Measurements from ENCODE around the gene MAZ.
"Not testable (repeated sequence)": the region's sequence is repeated elsewhere in the genome, so short reads cannot be mapped to it uniquely, and the experiment has no call there.

The MAZ gene

GRCh38 chr16:29806099-29806579 lies at the start of gene MAZ:
Gene MAZ, plus strand, starts transcription at chr16:29806529. Its CDS starts 173 bp downstream, at chr16:29806702.
- peak; percentile 84 for DNase-seq

DNA sequence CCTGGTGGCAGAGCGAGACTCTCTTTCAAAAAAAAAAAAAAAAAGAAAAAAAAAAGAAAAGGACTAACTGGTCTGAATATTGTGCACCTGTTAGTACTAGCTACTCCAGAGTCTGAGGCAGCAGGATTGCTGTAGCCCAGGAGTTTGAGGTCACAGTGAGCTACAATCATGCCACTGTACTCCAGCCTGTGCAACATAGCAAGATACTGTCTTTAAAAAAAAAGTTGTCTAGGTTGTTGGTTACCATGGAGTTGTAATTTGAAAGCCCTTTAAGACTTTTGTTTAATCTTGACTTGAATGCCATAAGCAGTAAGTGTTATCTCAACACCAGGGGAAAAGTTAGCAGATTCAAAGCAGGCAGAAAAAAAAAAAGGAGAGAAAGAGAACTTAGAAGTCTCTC lies 49.7 kb upstream of the MAZ start:
- no peak for DNase-seq

DNA sequence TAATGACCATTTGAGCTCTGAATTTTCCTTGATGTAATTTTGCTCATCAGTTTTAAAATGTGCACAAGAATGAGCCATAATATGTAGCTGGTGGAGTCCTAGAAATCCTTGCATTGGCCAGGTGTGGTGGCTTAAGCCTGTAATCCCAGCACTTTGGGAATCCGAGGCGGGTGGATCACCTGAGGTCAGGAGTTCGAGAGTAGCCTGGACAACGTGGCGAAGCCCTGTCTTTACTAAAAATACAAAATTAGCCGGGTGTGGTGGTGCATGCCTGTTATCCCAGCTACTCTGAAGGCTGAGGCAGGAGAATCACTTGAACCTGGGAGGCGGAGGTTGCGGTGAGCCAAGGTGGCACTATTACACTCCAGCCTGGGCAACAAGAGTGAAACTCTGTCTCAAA lies 49.2 kb upstream of the MAZ start:
- not testable (repeated sequence) for DNase-seq

- no peak for DNase-seq
Observed at GRCh38 chr16:29757950-29758466, 48.3 kb upstream of the MAZ start.

DNA sequence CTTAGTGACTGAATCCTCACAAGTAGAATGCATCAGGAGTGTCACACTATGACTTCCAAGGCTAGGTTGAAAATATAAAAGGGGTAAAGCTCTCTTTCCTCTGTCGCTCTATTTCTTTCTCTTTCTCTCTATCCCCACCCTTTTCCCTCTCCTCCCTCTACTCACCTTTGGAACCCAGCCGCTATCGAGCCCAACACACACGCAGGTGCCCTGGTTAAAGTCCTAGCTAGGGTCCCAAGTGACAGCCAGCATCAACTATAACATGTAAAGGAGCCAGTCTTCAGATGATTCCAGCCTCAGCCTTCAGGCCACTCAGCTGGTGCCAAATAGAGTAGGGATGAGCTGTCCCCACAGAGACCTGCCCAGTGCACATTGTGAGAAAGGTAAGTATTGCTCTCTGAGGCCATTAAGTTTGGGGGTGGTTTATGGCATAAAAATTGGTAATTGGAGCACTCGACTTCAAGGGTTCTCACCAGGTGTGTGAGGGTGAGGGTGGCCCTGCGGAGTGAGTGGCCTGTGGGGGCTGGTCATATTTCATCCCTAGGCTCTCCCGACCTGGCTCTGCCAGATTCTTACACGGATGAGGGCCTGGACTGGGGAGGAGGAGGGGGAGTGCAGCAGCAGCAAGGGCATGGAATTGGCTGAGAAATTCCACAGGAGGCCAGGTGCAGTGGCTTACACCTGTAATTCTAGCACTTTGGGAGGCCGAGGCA lies 45.6 kb upstream of the MAZ start:
- peak; percentile 84 for DNase-seq

DNA sequence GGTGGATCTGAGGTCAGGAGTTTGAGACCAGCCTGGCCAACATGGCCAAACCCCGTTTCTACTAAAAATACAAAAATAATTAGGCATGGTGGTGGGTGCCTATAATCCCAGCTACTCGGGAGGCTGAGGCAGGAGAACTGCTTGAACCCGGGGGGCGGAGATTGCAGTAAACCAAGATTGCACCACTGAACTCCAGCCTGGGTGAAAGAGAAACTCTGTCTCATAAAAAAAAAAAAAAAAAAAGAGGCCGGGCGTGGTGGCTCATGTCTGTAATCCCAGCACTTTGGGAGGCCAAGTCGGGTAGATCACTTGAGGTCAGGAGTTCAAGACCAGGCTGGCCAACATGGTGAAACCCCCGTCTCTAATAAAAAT lies 45.1 kb upstream of the MAZ start:
- not testable (repeated sequence) for DNase-seq

GRCh38 chr16:29761882-29762281 lies 44.4 kb upstream of the MAZ start:
- DNase-seq: no peak

DNA sequence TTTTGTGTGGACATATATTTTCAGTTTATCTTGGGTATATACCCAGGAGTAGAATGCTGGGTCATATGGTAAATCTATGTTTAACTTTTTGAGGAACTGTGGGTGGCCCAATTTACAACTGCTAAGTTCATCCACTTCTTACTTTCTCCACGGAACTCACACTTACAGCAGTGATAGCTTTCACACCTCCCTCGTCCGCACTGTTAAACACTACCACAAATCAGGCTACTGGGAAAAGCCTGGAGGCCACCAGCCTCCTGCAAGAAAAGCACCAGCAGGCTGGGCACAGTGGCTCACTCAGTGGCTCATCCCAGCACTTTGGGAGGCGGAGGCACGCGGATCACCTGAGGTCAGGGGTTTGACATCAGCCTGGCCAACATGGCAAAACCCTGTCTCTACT lies 43.0 kb upstream of the MAZ start:
- no peak for DNase-seq

- DNase-seq: peak; percentile 66
Observed at GRCh38 chr16:29765167-29766032, 40.9 kb upstream of the MAZ start.

GRCh38 chr16:29766571-29766970 lies 39.8 kb upstream of the MAZ start:
- no peak for DNase-seq

- DNase-seq: no peak
Observed at GRCh38 chr16:29767062-29767461, 39.3 kb upstream of the MAZ start.

GRCh38 chr16:29769507-29769906 lies 36.8 kb upstream of the MAZ start:
- no peak for DNase-seq

GRCh38 chr16:29770250-29770929 lies 35.9 kb upstream of the MAZ start:
- no peak for DNase-seq

DNA sequence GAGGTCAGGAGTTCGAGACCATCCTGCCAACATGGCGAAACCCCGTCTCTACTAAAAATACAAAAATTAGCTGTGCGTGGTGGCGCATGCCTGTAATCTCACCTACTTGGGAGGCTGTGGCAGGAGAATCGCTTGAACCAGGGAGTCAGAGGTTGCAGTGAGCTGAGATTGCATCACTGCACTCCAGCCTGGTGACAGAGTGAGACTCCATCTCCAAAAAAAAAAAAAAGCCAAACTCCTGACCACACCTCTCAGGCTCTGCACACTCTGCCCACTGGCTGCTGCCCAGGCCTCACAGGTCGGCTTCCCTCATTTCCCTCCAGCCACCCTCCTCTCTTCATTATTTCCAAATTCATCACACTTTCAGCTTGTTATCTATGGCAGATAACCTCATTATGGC lies 34.0 kb upstream of the MAZ start:
- DNase-seq: not testable (repeated sequence)

GRCh38 chr16:29774730-29775129 lies 31.6 kb upstream of the MAZ start:
- no peak for DNase-seq

DNA sequence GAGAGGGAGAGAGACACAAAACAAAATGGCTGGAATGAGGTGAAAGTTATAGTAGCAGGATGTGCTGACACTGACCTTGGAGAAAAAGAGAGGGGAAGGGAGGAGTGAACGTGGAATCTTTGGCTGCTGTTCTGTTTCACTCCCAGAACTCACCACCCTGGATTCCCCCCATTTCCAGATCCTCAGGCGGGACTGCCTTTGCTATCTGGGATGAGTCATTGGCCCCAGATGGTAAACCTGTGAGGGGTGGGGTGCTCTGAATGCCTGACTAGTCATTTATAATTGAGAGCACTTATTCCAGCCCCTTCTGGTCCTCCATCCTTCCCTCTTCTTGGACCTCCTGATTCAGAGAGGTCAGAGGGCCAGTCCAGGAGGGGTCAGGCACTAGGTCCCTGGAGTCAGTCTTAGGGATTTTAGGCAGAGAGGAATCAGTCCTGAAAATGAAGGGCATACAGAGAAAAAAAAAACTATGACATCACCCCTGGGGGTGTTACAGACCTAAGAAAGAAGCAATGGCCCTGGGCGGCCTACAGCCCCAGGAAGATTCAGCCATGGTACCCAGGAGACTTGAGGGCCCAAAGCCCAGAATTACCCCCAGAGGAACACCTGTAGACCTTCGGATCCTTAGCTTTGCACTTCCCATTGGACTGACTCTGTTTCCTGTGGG lies 30.5 kb upstream of the MAZ start:
- no peak for DNase-seq

DNA sequence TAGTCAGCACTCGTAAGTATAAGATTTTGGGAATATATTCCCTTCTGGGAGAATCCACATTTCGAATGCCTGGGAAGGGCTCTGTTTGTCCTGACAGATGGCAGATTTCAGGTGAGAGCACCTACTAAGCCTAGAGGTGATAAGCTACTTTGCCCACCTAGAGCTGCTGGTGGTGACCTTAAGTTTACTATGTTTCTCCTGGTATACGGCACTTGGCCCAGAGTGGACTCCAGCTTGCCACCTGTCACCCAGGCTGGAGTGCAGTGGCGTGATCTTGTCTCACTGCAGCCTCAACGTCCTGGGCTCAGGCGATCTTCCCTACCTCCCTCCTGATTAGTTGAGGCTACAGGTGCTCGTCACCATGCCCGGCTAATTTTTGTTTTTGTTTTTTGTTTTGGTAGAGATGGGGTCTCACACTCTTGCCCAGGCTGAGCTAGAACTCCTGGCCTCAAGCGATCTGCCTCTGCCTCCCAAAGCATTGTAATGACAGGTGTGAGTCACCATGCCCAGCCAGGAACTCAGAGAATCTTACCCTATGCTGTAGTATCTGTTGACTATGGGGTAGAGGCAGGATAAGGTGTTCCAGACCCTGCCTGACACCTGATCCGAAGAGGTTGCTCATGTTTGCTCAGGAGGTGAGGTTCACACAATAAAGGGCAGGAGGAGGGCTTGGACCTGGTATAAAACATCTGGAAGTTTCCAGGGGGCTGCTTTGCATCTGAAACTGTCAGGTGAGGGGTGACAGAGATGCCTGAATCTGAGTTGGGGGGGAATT lies 28.6 kb upstream of the MAZ start, which contains the start of gene ZG16:
Gene ZG16, plus strand, starts transcription at position 681 of the 775 bp plus-strand sequence. CDS start 1,011 bp downstream, outside the sequence.
- no peak for DNase-seq

GRCh38 chr16:29779474-29779873 lies 26.9 kb upstream of the MAZ start:
- DNase-seq: no peak

GRCh38 chr16:29783094-29783953 lies 23.0 kb upstream of the MAZ start:
- not testable (repeated sequence) for DNase-seq

DNA sequence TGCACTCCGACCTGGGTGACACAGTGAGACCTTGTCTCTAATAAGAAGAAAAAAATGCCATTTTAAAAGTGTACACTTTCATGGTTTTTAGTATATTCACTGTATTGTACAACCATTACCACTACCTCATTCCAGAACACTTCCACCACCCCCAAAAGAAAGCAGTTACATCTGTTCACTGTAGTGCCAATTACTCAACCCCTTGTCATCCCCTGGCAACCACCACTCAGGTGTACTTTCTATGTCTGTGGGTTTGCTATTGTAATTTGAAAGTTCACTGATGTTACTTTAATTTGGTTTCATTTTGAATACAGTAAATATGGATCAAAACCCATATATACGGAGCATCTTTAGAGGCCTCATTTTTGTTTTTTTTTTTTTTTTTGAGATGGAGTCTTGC lies 22.2 kb upstream of the MAZ start:
- DNase-seq: no peak

Data from NCI-H2107 (cell line).